Liver (tissue), 9 donors: ENCODE data around the gene LOXL4. TPM values are rescaled to one million over a fixed set of nuclear protein-coding genes. Genes with fewer than 3 reads are reported as not detected.

ENCODE experiments used
- DNase-seq: peaks from one replicate; pipeline ENCODE4 v3.0.0-alpha.2; 2017; ENCODE audit warnings: low spot score
- H3K27ac ChIP-seq, 2 donors: one replicate each; pipeline ENCODE4 v1.7.0; 2013; ENCODE audit warnings: inconsistent platforms in 2 of 2, low read length in 2 of 2, control low read depth in 1 of 2, low read depth in 1 of 2, mild to moderate bottlenecking in 1 of 2
- H3K27me3 ChIP-seq, 4 donors: one replicate each; pipeline versions ENCODE4 v1.6.1 to v1.7.0; 2013; ENCODE audit warnings: low read length in 3 of 4, inconsistent platforms in 1 of 4, mild to moderate bottlenecking in 1 of 4, moderate library complexity in 1 of 4; ENCODE audit not compliant: control insufficient read depth in 4 of 4, insufficient read depth in 4 of 4
- H3K36me3 ChIP-seq, 4 donors: one replicate each; pipeline versions ENCODE4 v1.6.1 to v1.7.0; 2013; ENCODE audit warnings: low read length in 3 of 4, mild to moderate bottlenecking in 3 of 4, low read depth in 1 of 4, moderate library complexity in 1 of 4; ENCODE audit not compliant: control insufficient read depth in 4 of 4, insufficient read depth in 3 of 4
- H3K4me1 ChIP-seq, 4 donors: one replicate each; pipeline versions ENCODE4 v1.6.1 to v1.7.0; 2013; ENCODE audit warnings: low read length in 3 of 4, mild to moderate bottlenecking in 3 of 4, moderate library complexity in 1 of 4; ENCODE audit not compliant: control insufficient read depth in 4 of 4, insufficient read depth in 4 of 4
- H3K4me3 ChIP-seq, 3 donors: one replicate each; pipeline versions ENCODE4 v1.6.1 to v1.7.0; 2013; ENCODE audit warnings: low read length in 3 of 3, control low read depth in 1 of 3, low read depth in 1 of 3, mild to moderate bottlenecking in 1 of 3
- H3K9ac ChIP-seq, 2 donors: one replicate each; pipeline ENCODE4 v1.7.0; 2013; ENCODE audit warnings: low read length in 2 of 2, mild to moderate bottlenecking in 2 of 2, moderate library complexity in 2 of 2, control low read depth in 1 of 2, low read depth in 1 of 2
- H3K9me3 ChIP-seq, 4 donors: one replicate each; pipeline versions ENCODE4 v1.6.1 to v1.7.0; 2013; ENCODE audit warnings: low read length in 3 of 4; ENCODE audit not compliant: control insufficient read depth in 4 of 4
- EGR1 ChIP-seq, 2 donors: IDR thresholded peaks; 2 replicates each; pipeline ENCODE4 v1.6.1; 2016 to 2018; ENCODE audit warnings: antibody characterized with exemption in 2 of 2, low read depth in 2 of 2
- FOXA1 ChIP-seq: IDR thresholded peaks from 2 replicates; pipeline ENCODE4 v1.6.1; 2016; ENCODE audit warnings: antibody characterized with exemption
- GABPA ChIP-seq, 2 donors: IDR thresholded peaks in 1 of 2; conservative IDR thresholded peaks in 1 of 2; 2 replicates each; pipeline ENCODE4 v1.6.1; 2016; ENCODE audit warnings: antibody characterized with exemption in 2 of 2, mild to moderate bottlenecking in 1 of 2, moderate library complexity in 1 of 2
- HNF4A ChIP-seq, 2 donors: conservative IDR thresholded peaks; 2 replicates each; pipeline ENCODE4 v1.6.1; 2016; ENCODE audit warnings: antibody characterized with exemption in 2 of 2, mild to moderate bottlenecking in 2 of 2
- HNF4G ChIP-seq: IDR thresholded peaks from 2 replicates; pipeline ENCODE4 v1.6.1; 2016; ENCODE audit warnings: antibody characterized with exemption
- JUND ChIP-seq, 2 donors: IDR thresholded peaks; 2 replicates each; pipeline ENCODE4 v1.6.1; 2016; ENCODE audit warnings: antibody characterized with exemption in 2 of 2
- RAD21 ChIP-seq, 2 donors: IDR thresholded peaks; 2 replicates each; pipeline ENCODE4 v1.6.1; 2016; ENCODE audit warnings: antibody characterized with exemption in 2 of 2, mild to moderate bottlenecking in 2 of 2
- RXRA ChIP-seq, 2 donors: IDR thresholded peaks; 2 replicates each; pipeline ENCODE4 v1.6.1; 2017 to 2018; ENCODE audit warnings: antibody characterized with exemption in 2 of 2, mild to moderate bottlenecking in 1 of 2
- SP1 ChIP-seq: IDR thresholded peaks from 2 replicates; pipeline ENCODE4 v1.6.1; 2018; ENCODE audit warnings: antibody characterized with exemption, mild to moderate bottlenecking
- YY1 ChIP-seq: IDR thresholded peaks from 2 replicates; pipeline ENCODE4 v1.6.1; 2016; ENCODE audit warnings: antibody characterized with exemption, mild to moderate bottlenecking
- WGBS: extraction: QIAGEN DNeasy Blood & Tissue Kit; methylation state at CpG from one replicate; pipeline ENCODE4 v1.1.7; 2013; 5-methylcytosine and 5-hydroxymethylcytosine counted together
- polyA plus RNA-seq, 2 donors: library from polyadenylated mRNA; stranded (reverse) in 1 of 2; unstranded in 1 of 2; fragments of 200-250 nt in 1 of 2; fragments of >200 nt in 1 of 2; fragmentation: Nextera tagmentation in 1 of 2; extraction: Ambion mirVana in 1 of 2; gene quantifications; one replicate each; pipeline versions ENCODE4 v1.2.1 to v1.2.3, GENCODE V29; 2013 to 2015
- total RNA-seq, 2 donors: library from RNA; depleted of rRNA; stranded (reverse); fragments of >200 nt; gene quantifications; one replicate each; pipeline ENCODE4 v1.2.3, GENCODE V29; 2014
- TF ChIP-seq, protein P1 (sequence below): fragments of 150-350 bp; IDR thresholded peaks from 2 replicates; pipeline ENCODE4 v1.5.1; 2017; ENCODE audit warnings: improper control_type of control experiment, low read depth, low read length; ENCODE audit not compliant: missing input control
- TF ChIP-seq, protein P2 (sequence below): IDR thresholded peaks from 2 replicates; pipeline ENCODE4 v1.6.1; 2016; ENCODE audit warnings: antibody characterized with exemption
- TF ChIP-seq, protein P3 (sequence below): IDR thresholded peaks from 2 replicates; pipeline ENCODE4 v1.6.1; 2016; ENCODE audit warnings: antibody characterized with exemption, mild to moderate bottlenecking
- TF ChIP-seq, protein P4 (sequence below): IDR thresholded peaks from 2 replicates; pipeline ENCODE4 v1.6.1; 2016; ENCODE audit warnings: antibody characterized with exemption
- donor health status: healthy.
- donor health status: healthy.
- donor health status: healthy.
- donor health status: healthy.
- donor health status: healthy.

The LOXL4 gene
- total and polyA plus RNA-seq, 4 donors: 0.38 to 18.5 (median 1.0) TPM

DNA sequence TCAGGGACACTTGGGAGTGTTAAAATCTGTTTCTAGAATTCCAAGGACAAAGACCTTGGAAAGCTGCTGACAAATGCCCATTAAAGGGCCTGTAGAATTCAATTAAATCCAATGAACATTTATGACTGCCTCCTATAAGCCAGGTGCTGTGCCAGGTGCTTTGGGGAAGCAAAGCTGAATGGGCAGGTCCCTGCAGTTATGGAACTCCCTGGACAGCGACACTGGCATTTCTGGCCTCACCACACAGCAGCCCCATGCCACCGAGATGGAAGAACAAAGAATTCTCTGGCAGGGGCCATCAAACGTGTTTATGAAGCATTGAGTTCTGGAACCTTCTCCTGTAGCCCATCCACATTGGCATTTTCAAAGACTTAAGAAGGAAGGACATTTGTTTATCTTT is 45.6 kb upstream of the LOXL4 start:
- peaks cover 0 to 3% (median 0%) of the 10 kb centered on the region in 4 donors for H3K4me1 ChIP-seq
- no peak overlapping the region for H3K27ac ChIP-seq
- no peak overlapping the region for H3K9ac ChIP-seq
- no peak overlapping the region for H3K4me3 ChIP-seq
- no peaks in the 10 kb centered on the region for H3K27me3 ChIP-seq
- 88% methylated on average over 3 of the region's 3 CpGs for WGBS
- H3K9me3 ChIP-seq: no peaks in the 10 kb centered on the region
- no peak for TF ChIP-seq JUND (IDR thresholded peaks at IDR 0.05)
- TF ChIP-seq HNF4A (conservative IDR thresholded peaks at IDR 0.05): no peak
- TF ChIP-seq EGR1 (IDR thresholded peaks at IDR 0.05; ENCODE audit: low read depth in 2 of 2): no peak
- TF ChIP-seq RAD21 (IDR thresholded peaks at IDR 0.05): no peak
- H3K36me3 ChIP-seq: no peaks in the 10 kb centered on the region
- DNase-seq: no peak

DNA sequence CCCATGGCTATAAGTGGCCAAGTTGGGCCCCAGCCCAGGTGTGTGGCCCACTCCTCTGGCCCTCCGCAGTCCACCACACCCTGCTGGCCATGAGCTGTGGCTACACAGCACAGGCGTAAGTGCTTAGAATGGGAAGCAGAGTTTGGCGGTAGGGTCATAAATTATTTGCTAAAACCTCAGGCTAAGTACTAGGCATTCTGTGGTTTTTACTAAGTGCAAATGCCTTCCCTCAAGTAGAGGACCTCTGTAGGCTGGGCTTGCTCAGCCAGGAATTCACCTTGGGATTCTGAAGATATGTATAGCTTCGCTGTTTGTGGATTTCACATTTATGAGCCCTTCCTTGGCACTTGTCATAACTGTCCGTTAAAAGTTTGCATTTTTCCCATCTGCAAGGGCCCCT is 44.8 kb upstream of the LOXL4 start:
- Histone ChIP-seq H3K27me3 (no peaks in the 10 kb centered on the region), H3K4me1 (peaks cover 0 to 3% (median 0%) of the 10 kb centered on the region in 4 donors), H3K9me3 (no peaks in the 10 kb centered on the region), H3K9ac (no peak overlapping the region), H3K27ac (no peak overlapping the region), H3K36me3 (no peaks in the 10 kb centered on the region), H3K4me3 (no peak overlapping the region)
- TF ChIP-seq, protein P1, sequence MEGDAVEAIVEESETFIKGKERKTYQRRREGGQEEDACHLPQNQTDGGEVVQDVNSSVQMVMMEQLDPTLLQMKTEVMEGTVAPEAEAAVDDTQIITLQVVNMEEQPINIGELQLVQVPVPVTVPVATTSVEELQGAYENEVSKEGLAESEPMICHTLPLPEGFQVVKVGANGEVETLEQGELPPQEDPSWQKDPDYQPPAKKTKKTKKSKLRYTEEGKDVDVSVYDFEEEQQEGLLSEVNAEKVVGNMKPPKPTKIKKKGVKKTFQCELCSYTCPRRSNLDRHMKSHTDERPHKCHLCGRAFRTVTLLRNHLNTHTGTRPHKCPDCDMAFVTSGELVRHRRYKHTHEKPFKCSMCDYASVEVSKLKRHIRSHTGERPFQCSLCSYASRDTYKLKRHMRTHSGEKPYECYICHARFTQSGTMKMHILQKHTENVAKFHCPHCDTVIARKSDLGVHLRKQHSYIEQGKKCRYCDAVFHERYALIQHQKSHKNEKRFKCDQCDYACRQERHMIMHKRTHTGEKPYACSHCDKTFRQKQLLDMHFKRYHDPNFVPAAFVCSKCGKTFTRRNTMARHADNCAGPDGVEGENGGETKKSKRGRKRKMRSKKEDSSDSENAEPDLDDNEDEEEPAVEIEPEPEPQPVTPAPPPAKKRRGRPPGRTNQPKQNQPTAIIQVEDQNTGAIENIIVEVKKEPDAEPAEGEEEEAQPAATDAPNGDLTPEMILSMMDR: no peak
- TF ChIP-seq, protein P2, sequence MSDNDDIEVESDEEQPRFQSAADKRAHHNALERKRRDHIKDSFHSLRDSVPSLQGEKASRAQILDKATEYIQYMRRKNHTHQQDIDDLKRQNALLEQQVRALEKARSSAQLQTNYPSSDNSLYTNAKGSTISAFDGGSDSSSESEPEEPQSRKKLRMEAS: no peak
- no peak for TF ChIP-seq GABPA (IDR thresholded peaks at IDR 0.05 in 1 of 2, conservative IDR thresholded peaks at IDR 0.05 in 1 of 2)
- TF ChIP-seq, protein P3, sequence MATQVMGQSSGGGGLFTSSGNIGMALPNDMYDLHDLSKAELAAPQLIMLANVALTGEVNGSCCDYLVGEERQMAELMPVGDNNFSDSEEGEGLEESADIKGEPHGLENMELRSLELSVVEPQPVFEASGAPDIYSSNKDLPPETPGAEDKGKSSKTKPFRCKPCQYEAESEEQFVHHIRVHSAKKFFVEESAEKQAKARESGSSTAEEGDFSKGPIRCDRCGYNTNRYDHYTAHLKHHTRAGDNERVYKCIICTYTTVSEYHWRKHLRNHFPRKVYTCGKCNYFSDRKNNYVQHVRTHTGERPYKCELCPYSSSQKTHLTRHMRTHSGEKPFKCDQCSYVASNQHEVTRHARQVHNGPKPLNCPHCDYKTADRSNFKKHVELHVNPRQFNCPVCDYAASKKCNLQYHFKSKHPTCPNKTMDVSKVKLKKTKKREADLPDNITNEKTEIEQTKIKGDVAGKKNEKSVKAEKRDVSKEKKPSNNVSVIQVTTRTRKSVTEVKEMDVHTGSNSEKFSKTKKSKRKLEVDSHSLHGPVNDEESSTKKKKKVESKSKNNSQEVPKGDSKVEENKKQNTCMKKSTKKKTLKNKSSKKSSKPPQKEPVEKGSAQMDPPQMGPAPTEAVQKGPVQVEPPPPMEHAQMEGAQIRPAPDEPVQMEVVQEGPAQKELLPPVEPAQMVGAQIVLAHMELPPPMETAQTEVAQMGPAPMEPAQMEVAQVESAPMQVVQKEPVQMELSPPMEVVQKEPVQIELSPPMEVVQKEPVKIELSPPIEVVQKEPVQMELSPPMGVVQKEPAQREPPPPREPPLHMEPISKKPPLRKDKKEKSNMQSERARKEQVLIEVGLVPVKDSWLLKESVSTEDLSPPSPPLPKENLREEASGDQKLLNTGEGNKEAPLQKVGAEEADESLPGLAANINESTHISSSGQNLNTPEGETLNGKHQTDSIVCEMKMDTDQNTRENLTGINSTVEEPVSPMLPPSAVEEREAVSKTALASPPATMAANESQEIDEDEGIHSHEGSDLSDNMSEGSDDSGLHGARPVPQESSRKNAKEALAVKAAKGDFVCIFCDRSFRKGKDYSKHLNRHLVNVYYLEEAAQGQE: no peak
- 88% methylated on average over 5 of the region's 5 CpGs for WGBS
- DNase-seq: no peak

DNA sequence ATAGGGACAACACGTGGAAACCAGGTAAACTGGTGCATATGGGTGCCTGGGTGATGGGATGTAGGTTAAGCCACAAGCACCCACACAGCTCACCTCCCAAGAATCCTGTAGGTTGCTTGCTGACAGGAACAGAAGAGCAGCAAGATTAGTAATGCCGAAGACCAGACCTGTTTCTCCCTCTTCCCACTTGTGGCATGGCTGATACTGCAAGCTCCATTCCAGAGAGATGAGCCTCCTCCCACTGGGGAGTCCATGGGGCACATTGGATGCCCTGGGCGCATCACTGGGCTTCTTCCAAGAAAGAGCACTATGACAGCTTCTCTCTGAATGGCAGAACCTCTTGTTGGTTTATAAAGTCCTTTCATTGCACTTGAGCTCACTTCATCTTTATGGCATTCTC is 44.4 kb upstream of the LOXL4 start:
- H3K9ac ChIP-seq: no peak overlapping the region
- WGBS: 69% methylated on average over 3 of the region's 3 CpGs
- no peaks in the 10 kb centered on the region for H3K9me3 ChIP-seq
- peaks cover 0 to 3% (median 0%) of the 10 kb centered on the region in 4 donors for H3K4me1 ChIP-seq
- no peak for DNase-seq
- no peaks in the 10 kb centered on the region for H3K27me3 ChIP-seq
- no peaks in the 10 kb centered on the region for H3K36me3 ChIP-seq
- H3K4me3 ChIP-seq: no peak overlapping the region
- H3K27ac ChIP-seq: no peak overlapping the region
- TF ChIP-seq, protein P1: no peak
- TF ChIP-seq RXRA (IDR thresholded peaks at IDR 0.05): no peak
- TF ChIP-seq, protein P4, sequence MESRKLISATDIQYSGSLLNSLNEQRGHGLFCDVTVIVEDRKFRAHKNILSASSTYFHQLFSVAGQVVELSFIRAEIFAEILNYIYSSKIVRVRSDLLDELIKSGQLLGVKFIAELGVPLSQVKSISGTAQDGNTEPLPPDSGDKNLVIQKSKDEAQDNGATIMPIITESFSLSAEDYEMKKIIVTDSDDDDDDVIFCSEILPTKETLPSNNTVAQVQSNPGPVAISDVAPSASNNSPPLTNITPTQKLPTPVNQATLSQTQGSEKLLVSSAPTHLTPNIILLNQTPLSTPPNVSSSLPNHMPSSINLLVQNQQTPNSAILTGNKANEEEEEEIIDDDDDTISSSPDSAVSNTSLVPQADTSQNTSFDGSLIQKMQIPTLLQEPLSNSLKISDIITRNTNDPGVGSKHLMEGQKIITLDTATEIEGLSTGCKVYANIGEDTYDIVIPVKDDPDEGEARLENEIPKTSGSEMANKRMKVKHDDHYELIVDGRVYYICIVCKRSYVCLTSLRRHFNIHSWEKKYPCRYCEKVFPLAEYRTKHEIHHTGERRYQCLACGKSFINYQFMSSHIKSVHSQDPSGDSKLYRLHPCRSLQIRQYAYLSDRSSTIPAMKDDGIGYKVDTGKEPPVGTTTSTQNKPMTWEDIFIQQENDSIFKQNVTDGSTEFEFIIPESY: no peak
- no peak for TF ChIP-seq HNF4G
- no peak for TF ChIP-seq HNF4A (conservative IDR thresholded peaks at IDR 0.05)
- TF ChIP-seq, protein P3: no peak
- TF ChIP-seq SP1: no peak
- TF ChIP-seq FOXA1: no peak
- TF ChIP-seq YY1: no peak
